NCI-H526 treated with DMSO at 0.1 percent for 48 hours (cell line): ENCODE data around the gene DOK3.
A peak's percentile ranks its signal among the peaks of the same experiment; 100 is the strongest.

Experiments
- DNase-seq: peaks from one replicate; lab custom pipeline; 2025; lab: John Stamatoyannopoulos, UW

The DOK3 gene, protein sequence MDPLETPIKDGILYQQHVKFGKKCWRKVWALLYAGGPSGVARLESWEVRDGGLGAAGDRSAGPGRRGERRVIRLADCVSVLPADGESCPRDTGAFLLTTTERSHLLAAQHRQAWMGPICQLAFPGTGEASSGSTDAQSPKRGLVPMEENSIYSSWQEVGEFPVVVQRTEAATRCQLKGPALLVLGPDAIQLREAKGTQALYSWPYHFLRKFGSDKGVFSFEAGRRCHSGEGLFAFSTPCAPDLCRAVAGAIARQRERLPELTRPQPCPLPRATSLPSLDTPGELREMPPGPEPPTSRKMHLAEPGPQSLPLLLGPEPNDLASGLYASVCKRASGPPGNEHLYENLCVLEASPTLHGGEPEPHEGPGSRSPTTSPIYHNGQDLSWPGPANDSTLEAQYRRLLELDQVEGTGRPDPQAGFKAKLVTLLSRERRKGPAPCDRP

DNA sequence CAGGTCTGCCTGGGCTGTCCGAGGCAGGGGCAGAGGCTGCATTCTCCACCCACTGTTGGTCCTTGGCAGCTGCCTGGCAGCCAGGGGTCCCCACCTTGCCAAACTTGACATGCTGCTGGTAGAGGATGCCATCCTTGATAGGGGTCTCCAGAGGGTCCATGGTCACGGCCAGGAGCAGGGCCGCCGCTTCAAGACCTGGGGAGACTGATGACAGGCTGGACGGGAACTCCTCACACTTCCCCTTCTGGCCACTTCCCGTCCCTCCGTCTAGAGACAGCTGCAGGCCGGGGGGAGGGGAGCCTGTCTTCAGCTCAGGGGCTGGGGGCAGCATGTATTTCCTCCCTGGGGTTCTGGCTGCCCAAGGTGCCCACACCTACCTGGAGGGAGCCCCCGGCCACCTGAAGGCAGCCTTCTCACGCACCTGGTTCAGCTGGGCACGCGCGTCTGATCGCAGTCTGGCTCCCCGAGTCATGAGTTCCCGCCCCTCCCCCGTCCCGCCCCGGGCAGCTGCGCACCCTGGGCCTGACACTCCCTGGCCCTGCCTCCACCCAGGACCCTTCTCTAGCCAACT is at the start of gene DOK3:
DOK3 (minus strand) TSS at position 446 of the 571 bp plus-strand sequence; CDS start at position 160, 286 bp downstream.
- no peak for DNase-seq

DNA sequence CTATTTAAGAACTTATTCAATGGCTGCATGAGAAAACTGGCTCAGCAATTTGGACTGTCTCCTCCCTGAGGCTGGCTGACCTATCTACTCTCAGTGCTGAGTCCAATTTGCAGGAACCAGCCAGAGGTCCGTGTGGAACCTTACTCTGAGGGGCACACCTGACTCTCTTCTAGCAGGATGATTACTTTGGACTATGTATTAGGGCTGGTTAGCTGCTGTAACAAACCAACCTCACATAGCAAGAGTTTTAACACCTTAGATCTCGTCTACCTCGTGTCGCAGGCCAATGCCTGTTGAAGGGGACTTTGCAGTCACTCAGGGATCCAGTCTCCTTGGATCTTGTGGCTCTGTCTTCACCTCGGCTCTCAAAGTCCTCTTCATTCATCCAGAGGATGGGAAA is 48.2 kb upstream of the DOK3 start:
- DNase-seq: no peak

DNA sequence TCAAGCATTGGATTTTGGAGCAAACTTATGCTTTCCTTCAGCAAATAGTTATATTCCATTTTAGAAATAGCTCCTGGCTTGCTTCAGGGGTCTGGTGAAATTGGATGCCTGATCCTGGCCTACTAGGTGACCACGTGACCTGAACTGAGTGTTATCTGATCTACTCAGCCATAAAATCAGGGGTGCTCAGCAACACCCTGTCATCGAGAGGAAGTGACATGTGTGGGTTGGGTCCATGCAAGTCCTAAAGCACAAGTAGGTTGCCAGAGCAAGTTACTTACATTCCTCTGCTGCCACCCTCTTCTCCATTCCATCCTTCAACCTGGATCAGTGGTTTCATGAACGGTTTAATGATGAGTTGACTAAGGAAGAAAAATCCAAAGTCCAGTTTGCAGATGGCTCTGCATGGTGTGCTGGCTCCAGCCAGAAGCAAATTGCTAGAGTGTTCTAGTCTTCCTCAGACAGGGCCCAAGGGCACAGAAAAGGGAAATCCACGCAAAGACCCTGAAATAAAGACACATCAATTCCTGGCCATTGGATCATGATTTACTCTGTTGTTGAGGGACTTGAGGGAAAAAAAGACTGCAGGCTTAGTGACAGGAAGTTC is 47.5 kb upstream of the DOK3 start:
- no peak for DNase-seq

DNA sequence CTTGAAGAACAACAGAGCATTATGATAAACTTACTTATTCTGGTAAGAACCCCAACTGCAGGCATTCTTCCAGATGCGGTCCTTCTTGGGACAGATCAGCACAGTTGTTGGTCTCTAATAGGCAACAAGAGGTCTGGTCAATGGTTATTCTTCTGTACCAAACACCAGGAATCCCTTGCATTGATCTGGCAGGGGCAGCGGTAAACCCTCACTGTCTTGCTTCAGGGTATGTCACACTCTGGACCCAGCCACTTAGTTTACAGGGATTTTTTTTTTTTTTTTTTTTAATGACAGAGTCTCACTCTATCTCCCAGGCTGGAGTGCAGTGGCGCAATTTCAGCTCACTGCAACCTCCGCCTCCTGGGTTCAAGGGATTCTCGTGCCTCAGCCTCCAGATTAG is 46.0 kb upstream of the DOK3 start:
- DNase-seq: no peak

DNA sequence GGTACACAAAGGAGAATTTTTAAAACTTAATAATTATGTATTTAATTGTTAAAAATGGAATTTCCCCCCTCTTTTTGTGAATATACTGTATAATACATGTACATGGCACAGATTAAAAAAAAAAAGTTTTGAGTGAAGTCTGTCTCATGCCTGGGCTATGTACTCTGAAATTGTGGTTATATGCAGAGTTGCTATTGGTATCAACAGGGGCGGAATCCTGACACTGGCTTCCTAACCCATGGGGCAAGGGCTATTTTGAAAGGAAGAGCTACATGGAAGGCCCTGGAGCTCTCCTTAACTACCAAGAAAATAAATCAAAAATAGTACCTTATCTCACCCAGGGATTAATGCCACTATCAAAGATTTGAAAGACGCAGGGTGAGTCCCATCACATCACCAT is 45.6 kb upstream of the DOK3 start:
- no peak for DNase-seq

DNA sequence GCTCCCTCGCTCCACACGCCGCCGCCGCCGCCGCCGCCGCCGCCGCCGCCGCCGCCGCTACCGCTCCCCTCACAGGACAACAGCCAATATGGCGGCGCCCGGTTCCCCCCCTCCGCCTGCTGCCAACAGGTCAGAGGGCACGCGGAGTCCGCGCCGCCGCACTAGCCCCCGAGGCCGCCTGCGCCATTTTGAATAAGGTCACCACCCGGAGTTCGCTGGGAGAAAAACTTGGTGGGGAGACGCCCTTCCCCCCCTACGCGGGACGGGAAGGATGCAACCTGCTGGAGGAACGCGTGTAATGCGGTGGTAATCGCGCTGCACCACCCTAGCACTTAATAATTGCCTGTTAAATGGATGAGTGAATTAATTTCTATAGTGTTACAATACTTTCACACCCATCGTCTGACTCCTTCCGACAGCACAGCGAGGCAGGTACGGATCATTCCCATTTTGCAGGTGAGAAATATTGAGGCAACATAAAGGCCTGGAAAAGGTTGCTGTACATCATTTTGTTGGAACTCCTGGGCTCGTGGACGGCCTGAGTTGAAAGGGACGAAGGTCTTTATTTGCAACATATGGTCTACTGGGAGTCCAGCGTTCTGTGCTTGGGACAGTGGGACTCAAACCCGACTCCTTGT is 45.0 kb upstream of the DOK3 start, which contains the start of gene FAM193B:
FAM193B (minus strand) TSS at position 90 of the 638 bp plus-strand sequence. CDS start 105 bp downstream, outside the sequence.
- DNase-seq: peak; percentile 67

DNA sequence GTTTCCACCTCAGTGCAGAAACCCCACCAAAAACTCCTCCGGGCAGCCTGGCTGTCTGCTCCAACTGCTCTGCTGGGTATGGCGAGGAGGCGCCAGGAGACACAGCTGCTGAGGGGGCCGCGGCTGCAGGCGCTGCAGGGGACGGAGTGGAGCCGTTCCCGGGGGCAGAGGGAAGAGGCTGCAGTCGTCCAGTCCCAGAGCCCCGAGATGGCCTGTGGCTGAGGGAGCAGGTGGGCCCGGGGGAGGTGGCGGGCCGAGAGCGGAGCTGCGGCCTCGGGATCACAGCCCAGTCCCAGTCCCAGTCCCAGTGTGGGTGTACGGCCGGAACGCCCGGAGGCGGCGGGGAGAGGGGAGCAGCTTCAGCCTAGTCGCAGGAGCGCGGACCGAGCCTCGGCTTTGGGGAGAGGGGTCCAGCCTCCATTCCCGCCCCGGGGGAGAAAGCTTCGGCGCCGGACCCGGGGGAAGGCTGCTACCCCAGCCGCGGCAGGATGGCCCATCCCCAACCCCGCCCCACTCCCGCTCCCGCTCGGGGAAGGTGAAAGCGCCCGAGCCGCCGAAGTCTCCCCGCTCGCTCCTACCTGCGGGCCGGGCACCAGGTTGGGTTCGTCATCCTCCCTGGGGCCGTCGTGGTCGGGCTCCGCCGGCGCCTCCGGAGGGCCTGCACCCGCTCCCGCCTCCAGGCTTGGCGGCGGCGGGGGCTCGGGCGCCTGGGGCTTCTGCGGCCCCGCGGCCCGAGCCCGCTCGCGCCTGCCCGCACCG is 44.2 kb upstream of the DOK3 start:
- no peak for DNase-seq

DNA sequence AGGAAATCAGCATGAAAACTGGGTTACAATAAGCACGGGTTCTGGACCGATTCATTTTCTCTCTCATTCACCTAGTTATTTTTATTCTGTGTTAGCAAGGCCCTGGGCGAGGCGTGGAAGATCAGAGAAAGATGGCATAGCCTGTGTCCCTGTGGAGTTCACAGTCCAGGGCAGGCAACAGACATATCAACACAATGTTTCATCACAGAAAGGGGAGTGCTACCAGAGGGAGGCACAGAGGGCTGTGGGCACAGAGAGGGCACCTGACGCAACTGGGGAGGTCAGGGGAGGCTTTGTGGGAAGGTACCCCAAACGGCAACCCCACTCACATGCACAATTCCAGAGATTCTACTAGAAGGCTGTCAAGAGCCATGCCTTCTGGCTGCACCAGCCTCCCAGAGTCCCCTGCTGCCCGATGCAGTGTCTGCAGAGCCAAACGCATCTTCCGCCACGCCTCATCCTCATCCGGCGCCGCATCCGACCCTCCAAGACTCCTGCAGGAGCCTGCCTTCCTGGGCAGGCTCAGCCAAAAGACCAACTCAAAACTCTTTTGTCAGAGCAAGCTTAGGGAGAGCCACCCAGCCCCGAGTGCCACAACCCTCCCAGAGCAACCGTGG is 43.3 kb upstream of the DOK3 start:
- no peak for DNase-seq

DNA sequence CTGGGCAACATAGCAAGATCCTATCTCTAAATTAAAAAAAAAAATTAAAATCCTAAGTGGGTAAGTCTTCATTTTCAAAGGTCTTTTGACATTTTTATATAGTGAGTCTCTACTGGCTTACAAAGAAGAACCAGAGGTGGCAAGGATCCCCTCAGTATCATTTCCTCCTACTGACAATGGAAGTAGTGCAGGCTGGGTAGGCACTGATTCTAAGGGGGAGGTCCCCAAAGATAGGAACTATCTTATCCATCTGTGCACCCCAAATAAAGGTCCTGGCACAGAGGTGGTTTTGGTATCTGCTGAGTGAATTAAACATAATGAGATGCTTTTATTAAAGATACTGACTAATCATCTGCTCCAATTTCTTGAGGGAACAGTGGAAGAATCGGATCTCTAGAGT is 40.5 kb upstream of the DOK3 start:
- DNase-seq: no peak

DNA sequence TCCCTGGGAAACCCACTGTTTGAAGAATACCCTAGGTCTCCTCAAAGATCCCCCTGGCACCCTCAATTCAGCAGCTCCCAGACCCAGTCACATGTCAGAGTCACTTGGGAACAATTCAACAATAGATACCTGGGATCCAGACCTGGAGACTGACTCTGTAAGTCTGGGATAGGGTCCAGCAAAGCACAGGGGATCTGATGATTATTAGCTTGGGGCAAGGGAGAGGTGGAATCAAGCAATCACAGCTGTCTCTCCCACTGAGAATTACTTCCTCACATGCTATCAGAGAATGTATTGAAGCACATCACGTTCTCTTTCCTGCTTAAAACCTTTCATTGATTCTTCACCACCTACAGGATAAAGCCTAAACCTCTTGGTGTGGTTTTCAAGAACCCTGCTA is 38.9 kb upstream of the DOK3 start:
- no peak for DNase-seq

DNA sequence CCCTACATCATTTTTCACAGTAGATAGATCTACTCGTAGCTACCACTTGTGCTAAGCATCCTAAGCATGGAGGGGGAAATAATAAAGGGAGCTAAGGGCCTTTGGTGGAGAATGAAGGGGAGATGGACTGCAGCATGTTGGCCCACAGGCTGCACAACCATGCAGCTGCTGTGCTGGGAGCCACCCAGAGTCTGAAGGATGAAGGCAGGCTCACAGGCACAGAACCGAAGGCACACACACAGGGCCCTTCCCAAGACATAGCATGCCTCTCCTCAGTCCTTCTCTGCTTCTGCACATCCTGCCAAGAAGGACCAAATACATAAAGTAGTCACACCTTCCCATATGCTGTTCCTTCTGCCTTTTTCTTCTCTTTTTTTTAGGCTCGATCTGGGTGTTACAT is 38.1 kb upstream of the DOK3 start:
- no peak for DNase-seq

DNA sequence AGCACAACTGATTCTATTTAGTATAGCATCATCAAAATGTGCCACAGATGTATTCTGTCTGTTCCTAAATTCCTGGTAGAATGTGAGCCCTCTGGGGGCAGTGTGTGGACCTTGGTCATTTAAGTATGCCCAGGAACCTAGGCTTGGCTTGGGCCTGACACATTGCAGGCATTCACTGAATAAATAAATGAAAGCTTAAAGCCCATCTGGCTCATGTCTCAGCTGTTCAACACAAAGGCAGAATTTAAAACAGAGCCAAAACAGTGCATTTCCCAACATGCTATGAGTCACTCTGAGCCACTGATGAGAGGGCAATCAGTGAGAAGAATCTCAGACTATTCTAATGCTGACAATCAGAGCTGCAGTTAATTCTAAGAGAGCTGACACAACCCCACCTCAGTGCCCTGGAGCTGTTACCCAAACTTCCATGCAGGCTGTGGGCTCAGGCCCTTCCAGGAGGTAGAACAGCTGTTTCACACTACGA is 36.7 kb upstream of the DOK3 start:
- no peak for DNase-seq

DNA sequence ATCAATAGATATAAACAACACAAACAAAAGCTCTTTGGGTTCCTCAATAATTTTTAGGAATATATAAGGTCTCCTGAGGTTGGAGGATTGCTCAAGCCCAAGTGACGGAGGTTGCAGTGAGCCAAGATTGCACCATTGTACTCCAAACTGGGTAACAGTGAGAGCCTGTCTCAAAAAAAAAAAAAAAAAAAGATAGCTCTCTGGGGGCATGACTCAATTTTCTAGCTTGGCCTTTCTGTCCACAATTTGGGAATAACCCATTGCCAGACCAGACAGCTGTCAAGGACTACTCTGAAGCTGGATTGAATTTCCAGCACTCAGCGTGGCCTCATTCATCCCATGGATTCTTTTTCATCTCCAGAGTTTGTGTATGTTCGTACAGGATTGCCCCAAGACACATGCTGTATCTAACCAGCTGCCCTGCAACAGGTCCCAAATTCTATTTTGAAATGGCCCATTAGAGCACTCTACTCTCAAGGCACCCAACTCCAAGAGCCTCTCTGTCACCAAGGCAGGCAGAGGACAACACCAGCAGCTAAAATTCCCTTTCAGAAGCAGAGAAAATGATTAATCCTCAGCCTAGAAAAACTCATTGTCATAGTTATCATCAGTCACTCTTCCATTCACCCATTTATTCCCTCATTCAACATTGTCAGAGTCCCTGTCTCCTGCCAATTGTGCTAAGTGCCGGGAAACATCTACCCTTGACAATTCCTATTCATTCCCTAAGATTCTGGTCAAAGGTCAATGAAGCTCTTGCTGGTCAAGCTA is 36.0 kb upstream of the DOK3 start:
- no peak for DNase-seq

DNA sequence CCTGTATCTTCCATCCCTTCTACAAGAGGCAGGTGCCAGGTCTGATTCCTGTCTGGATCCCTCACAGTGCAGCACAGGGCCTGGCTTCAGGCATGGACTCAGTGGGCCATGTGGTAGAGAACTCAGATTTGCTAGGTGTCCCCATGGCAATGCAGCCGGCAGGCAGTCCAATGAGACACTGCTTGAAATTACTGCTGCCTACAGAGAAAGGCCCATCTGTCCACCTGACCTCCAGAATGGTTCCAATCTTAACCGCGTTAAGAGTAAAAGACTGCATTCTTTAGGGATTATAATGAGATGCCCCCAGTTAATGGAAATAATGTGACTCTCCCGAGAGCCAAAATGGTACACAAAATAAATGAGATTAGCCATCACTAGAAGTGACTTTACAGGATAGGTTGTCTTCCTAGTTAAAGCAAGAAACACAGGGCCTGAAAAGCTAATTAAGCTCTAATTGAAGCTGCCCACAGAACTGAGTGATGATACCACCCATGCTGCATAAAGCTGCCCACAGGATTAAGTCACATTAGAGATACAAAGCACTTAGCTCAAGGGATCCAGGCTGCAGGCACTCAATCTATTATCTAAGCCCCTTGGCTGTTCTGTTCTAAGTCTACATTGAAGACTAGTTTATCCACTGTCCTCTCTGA is 33.3 kb upstream of the DOK3 start:
- no peak for DNase-seq

DNA sequence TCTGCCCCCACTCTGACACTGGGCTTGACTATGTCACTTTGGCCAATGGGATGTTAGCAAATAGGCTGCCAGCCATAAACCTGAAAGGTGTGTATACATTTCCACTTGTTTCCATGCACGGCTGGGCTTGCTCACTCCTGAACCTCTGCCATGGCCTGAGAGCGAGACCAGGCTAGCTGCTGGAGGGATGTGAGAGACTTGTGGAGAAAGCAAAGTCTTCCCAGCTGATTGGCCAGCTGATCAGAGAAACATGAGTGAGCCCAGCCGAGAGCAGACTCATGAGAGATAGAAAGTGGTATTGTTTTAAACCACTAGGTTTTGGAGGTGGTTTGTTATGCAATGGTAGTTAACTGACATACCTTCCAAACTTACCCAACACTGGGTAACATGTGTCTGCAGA is 30.8 kb upstream of the DOK3 start:
- no peak for DNase-seq

DNA sequence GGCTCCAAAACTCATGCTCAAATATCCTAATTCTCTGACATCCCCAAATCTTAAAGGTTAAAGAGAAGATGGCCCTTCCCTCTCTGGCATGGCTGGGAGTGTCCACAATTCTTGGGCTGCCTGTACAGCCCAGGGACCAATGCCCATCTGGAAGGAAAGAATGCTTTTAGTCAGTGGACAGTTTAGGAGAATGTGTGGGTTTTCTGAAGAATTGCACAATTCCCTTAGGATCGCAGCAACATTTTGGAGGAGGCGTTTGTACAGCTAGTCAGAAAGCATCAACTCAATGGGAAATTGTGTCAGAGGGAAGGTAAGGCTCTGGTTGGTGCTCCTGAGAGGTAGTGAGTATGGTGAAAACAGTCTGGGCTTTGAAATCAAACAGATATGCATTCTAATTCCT is 29.8 kb upstream of the DOK3 start:
- DNase-seq: no peak

DNA sequence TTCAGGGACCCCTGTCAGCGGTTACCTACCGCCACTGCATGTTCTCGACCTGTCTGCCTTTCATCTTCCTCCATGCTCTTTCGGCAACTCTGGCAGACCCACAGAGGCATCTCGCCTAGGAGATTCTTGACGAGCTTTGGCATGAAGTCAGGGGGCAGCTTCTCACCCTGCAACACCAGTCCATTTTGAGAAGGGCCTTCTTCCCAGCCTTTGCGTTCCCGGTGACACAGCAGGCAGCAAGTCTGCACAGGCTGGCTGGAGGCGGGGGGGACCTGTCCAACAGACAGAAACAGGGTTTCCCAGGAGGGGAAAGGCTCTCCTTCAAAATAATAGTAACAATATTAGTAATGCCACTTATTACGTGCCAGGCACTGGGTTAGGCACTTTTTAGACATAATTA is 29.2 kb upstream of the DOK3 start:
- DNase-seq: no peak

DNA sequence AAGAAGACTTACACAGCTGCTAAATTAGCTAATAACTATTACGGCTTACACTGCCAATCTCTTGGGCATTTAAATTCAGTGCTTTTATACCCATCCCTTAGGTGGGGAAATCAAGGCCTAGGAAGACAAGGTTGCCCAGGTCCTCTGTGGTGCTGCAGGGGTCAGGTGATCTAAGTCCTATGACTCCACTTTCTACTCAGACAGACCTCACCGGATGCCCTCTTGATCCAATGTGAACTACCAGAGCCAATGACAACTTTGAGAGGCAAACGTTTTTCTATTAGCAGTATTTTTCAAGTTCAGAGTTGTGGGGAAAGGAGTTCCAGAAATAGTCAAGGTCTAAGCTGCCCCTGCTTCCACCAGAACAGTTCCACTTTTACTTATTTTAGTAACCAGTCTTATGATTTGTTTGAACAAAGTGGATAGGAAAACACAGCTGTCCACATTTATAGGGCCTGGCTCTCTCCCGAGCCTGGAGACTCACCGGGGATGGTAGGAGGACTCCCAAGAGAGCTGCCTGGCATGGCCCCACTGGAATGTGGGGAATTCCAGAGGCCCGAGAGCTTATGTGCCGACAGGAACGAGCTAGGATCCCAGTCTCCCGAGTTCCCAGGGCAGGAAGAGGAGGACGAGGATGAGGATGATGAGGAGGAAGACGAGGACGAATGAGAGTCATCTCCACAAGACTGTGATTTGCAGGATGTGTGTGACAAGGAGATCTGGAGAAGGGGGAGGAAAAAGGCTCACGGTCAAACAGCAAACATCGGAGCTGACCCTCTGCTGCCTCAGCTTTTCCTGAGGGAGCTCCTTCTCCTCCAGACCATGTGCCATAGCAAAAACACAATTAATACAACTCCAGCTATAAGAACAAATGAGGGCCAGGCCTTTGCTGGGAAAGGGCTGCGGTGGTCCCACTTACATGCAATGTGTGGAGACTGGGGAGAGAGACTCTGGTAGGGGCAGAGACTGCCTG is 28.0 kb upstream of the DOK3 start:
- DNase-seq: no peak

DNA sequence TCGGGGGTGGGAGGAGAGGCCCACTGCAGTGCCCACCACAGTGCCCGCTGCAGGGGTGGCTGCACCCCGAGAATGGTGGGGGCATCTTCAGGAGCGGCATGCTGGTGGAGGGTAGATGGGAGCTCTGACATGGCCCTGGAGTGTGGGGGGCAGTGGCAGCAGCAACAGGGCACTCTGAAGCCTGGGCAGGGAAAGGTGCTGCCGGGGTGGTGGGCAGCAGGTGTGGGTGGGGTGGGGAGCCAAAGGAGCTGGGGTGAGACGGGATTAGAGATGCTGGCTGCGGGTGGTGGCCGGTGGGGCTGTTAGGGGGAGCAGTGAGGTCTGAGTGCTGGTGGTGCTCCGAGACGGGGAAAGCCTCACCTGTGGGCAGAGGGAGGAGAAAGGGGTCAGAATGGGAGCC is 26.8 kb upstream of the DOK3 start:
- DNase-seq: no peak
